Subcutaneous adipose tissue (tissue), 4 donors: ENCODE results near the gene SLC6A13. TPM values are rescaled to one million over a fixed set of nuclear protein-coding genes. Genes with fewer than 3 reads are reported as not detected.

Experiments used
- CTCF ChIP-seq: fragments of 450-650 bp; IDR thresholded peaks from one replicate; pipeline ENCODE4 v1.5.1; 2016; ENCODE audit warnings: low read depth, mild to moderate bottlenecking, control low read depth, antibody characterized with exemption, moderate library complexity
- total RNA-seq, 4 donors: library from RNA; depleted of rRNA; stranded (reverse); fragments of >200 nt; gene quantifications; one replicate each; pipeline ENCODE4 v1.1.0, GENCODE V29; 2016

The SLC6A13 gene
- under 1 TPM in 1 of 4 donors, not detected in 3; 0.88 TPM for total RNA-seq

GRCh38 chr12:262817-263216 is at the start of gene SLC6A13:
Gene SLC6A13 (minus strand): TSS chr12:262836. CDS start chr12:260052, 2,784 bp downstream.
- no peak for TF ChIP-seq CTCF

GRCh38 chr12:308511-308910 is 45.9 kb upstream of the SLC6A13 start:
- TF ChIP-seq CTCF: no peak

GRCh38 chr12:307406-307805 is 44.8 kb upstream of the SLC6A13 start:
- no peak for TF ChIP-seq CTCF

- TF ChIP-seq CTCF: no peak
Observed at GRCh38 chr12:304805-305204, 42.2 kb upstream of the SLC6A13 start.

GRCh38 chr12:295132-295531 is 32.5 kb upstream of the SLC6A13 start:
- no peak for TF ChIP-seq CTCF

- TF ChIP-seq CTCF: no peak
Observed at GRCh38 chr12:293199-293598, 30.6 kb upstream of the SLC6A13 start.

GRCh38 chr12:292186-292585 is 29.6 kb upstream of the SLC6A13 start:
- TF ChIP-seq CTCF: no peak
